Fibroblast of villous mesenchyme (primary cell): ENCODE results near the gene RND3. TPM values are rescaled to one million over a fixed set of nuclear protein-coding genes. Genes with fewer than 3 reads are reported as not detected.

Experiments used
- DNase-seq: peaks from one replicate; pipeline ENCODE4 v3.0.0-alpha.2; 2010; ENCODE audit warnings: low read depth
- H3K4me3 ChIP-seq: 2 replicates; pipeline ENCODE4 v1.5.1; 2011; ENCODE audit warnings: low read depth, mild to moderate bottlenecking, low read length
- total RNA-seq: library from RNA; depleted of rRNA; stranded (reverse); fragments of >200 nt; gene quantifications from 2 replicates; pipeline ENCODE4 v1.2.3, GENCODE V29; 2012
- TF ChIP-seq, protein P1 (sequence below): IDR thresholded peaks from 2 replicates; pipeline ENCODE4 v1.5.1; 2012; ENCODE audit warnings: low read depth, mild to moderate bottlenecking, low read length; ENCODE audit not compliant: insufficient read depth

Gene RND3
- total RNA-seq, 1 donor: 1,266 TPM

DNA sequence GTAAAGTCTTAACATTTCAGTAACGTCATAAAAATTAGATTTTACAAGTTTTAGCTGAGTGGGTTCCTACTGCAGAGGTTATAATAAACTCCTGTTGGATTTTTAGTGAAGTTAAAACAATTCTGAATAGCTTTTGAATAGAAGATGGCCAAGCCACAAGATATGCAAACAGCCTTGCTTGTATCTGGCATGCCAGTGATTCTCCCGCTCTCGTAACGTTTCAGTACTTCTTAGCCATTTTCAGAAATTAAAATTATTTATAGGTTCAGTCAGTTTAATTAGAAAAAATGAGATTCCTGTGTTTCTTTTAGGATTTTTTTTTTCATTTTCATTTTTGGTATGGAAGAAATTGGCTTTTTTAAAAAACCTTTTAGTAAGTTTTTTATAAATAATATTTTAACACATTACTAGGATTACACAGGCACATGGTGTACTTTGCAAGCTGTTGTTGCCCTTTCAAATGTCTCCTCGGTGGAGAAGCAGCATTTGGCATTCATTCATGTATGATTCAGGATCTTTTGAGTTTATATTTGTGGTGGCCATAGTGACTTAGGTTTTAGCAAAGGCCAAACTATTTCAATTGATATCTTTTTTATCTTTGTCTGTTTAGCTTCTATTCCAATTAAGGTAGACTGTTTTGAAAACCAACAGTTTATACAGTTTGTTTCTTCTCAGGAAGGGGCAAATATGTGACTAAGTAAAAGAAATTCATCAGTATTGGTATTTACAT, 30.6 kb upstream of the RND3 start:
- no peak overlapping the region for H3K4me3 ChIP-seq
- TF ChIP-seq, protein P1, sequence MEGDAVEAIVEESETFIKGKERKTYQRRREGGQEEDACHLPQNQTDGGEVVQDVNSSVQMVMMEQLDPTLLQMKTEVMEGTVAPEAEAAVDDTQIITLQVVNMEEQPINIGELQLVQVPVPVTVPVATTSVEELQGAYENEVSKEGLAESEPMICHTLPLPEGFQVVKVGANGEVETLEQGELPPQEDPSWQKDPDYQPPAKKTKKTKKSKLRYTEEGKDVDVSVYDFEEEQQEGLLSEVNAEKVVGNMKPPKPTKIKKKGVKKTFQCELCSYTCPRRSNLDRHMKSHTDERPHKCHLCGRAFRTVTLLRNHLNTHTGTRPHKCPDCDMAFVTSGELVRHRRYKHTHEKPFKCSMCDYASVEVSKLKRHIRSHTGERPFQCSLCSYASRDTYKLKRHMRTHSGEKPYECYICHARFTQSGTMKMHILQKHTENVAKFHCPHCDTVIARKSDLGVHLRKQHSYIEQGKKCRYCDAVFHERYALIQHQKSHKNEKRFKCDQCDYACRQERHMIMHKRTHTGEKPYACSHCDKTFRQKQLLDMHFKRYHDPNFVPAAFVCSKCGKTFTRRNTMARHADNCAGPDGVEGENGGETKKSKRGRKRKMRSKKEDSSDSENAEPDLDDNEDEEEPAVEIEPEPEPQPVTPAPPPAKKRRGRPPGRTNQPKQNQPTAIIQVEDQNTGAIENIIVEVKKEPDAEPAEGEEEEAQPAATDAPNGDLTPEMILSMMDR: no peak
- DNase-seq: peak; percentile 80

DNA sequence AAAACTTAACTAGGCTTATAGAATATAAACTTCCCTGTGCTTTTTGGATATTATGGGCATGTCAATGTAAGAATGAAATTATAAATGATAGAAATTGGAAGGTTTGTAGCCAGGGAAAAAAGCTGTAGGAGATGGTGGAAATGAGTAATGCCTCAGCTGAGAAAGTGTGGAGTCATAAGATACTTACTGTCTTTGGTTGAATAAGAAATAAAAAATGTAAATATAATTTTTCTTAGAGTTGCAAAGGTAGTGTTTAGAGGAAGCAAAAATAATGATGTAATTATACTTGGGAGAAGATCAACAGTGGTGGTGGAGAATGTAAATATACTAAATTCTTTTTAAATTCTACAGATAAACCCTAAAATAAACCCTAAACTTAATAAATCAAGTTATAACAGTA, 26.2 kb upstream of the RND3 start:
- DNase-seq: peak; percentile 79
- no peak overlapping the region for H3K4me3 ChIP-seq
- TF ChIP-seq, protein P1: no peak

DNA sequence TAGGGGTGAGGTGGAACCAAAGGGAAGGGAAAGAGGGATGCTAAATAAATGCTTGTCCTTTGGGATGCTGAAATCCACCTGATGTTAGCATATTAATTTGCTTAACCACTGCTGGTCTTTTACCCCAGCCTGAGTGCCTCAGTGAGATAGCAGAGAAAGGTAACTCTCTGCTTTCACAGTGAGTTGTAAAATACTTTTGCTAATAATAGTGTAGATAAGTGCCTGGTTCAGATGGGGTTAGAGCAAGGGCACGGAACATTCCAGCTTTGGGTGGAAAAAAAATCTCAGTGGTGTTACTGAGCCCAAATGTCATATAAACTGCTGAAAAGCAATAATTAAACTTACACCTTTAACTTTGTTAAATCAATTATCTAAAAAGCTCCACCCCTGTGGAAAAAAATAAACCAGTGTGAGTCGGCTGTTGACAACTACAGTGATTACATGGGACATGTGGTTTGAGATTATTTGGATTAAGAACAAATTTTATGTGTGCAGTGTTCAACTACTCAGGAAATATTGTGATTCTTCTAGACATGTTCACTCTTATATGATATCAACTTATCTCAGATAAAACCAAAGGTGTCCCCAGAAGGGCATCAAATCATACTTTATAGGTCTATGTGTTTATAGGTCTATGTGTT, 21.1 kb upstream of the RND3 start:
- DNase-seq: no peak
- TF ChIP-seq, protein P1: no peak
- H3K4me3 ChIP-seq: no peak overlapping the region

DNA sequence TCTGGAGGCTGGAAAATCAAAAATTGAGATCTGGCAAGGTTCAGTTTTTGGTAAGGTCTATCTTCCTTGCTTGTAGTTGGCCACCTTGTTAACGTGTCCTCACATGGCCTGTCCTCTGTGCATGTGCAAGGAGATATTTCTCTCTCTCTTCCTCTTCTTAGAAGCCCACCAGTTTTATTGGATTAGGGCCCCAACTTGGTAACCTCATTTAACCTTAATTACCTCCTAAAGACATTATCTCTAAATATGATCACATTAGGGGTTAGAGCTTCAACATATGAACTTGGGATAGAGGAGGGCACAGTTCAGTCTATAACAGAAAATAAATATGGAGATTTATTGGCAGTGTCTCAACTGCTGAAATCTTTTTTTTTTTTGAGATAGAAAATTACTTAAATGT, 19.6 kb upstream of the RND3 start:
- no peak for DNase-seq
- H3K4me3 ChIP-seq: no peak overlapping the region
- TF ChIP-seq, protein P1: no peak

DNA sequence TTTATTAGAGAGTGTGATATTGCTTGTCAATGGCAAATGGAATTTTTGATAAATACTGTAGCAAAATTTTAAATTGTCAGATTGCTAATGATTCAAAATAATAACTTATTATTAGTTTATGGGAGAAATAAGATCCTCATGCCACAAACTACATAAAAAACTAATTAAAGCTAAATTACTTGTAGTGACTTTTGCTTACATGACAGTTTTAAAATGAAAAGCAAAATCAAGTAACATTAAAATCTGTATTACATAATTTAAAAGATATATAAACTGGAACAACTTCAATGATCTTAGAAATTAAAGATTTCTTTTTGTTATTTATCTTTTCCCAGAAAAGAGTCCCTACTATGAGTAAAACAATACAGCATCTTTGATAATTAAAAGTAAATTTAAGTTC, 17.7 kb upstream of the RND3 start:
- H3K4me3 ChIP-seq: no peak overlapping the region
- TF ChIP-seq, protein P1: no peak
- no peak for DNase-seq

DNA sequence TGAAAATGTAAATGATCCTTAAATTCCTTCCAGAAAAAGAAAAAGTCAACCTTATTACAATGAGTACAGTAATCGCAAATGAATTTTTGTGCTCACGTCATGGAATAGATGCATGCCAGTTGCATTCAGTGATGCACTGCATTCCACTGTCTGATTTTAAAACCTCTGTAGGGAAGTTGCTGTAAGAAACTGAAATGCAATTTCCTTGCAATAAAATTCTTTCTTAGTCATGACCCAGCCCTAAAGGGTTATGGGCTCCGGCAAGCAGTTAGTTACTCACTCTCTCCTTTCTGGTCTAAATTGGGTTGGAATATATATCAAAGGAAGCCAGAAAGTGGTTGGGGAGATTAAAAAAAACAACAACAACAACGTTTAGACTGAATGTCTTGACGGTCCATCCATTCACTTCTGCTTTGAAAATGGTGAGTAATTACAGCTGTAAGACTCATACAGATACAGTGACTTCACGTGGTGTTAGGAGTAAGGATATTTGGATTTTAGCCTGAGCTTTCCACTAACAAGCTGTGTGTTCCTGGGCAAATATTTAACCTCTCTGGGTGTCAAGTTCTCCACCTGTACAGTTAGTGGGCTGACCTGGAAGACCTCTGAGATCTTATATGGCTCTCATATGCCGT, 8.6 kb upstream of the RND3 start:
- peak; percentile 92 for DNase-seq
- no peak overlapping the region for H3K4me3 ChIP-seq
- TF ChIP-seq, protein P1: no peak
